ENCODE data around the gene MYH9.

- TF ChIP-seq POLR2AphosphoS5 (IDR thresholded peaks at IDR 0.05) (no peak), TAF1 (IDR thresholded peaks at IDR 0.05; ENCODE audit: low read depth) (no peak), EP300 (conservative IDR thresholded peaks at IDR 0.05; ENCODE audit: poor library complexity, severe bottlenecking) (no peak), EZH2 (IDR thresholded peaks at IDR 0.05; ENCODE audit: borderline replicate concordance, insufficient read depth, low read length, poor library complexity, severe bottlenecking) (no peak), RAD21 (conservative IDR thresholded peaks at IDR 0.05) (no peak), REST (IDR thresholded peaks at IDR 0.05; ENCODE audit: borderline replicate concordance) (no peak), MXI1 (conservative IDR thresholded peaks at IDR 0.05; ENCODE audit: poor library complexity, severe bottlenecking) (no peak)
- TF ChIP-seq, protein P1, sequence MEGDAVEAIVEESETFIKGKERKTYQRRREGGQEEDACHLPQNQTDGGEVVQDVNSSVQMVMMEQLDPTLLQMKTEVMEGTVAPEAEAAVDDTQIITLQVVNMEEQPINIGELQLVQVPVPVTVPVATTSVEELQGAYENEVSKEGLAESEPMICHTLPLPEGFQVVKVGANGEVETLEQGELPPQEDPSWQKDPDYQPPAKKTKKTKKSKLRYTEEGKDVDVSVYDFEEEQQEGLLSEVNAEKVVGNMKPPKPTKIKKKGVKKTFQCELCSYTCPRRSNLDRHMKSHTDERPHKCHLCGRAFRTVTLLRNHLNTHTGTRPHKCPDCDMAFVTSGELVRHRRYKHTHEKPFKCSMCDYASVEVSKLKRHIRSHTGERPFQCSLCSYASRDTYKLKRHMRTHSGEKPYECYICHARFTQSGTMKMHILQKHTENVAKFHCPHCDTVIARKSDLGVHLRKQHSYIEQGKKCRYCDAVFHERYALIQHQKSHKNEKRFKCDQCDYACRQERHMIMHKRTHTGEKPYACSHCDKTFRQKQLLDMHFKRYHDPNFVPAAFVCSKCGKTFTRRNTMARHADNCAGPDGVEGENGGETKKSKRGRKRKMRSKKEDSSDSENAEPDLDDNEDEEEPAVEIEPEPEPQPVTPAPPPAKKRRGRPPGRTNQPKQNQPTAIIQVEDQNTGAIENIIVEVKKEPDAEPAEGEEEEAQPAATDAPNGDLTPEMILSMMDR (IDR thresholded peaks at IDR 0.05; ENCODE audit: poor library complexity, severe bottlenecking): no peak
Measured at GRCh38 chr22:36302439-36303114, 85.2 kb downstream of the MYH9 start.
